ENCODE results near the gene NDUFA11.

NDUFA11 gene

DNA sequence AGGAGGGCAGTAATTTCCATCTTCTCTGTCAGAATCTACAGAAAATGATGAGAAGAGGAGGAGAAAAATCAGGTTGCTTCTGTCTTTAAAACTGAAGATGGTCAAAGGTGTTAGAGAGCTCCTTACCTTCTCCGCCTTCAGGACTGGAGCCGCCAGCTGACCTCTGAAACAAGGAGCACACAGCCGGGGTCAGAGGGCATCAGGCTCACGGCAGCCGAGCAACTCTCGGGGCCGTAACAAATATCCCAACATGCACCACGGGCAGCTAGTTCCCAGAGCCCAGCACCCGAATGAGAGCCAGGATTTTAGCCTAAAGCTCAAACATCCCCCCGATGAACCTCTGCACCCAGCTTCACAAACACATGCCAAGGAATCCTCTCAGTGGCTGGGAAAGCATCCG is 38.1 kb upstream of the NDUFA11 start:
- Histone ChIP-seq H3K27ac (ENCODE audit: low read length) (peak overlapping the region; percentile 14), H3K27me3 (ENCODE audit: low read depth, low read length) (no peaks in the 10 kb centered on the region), H3K36me3 (ENCODE audit: control insufficient read depth in 1 of 2, insufficient read depth in 2 of 2, low read length in 2 of 2) (peaks cover 21 to 24% of the 10 kb centered on the region in 2 donors), H3K4me3 (ENCODE audit: low read depth in 1 of 2, low read length in 2 of 2) (no peak overlapping the region), H3K9me3 (ENCODE audit: control insufficient read depth in 1 of 2, low read length in 2 of 2) (no peaks in the 10 kb centered on the region), H3K4me1 (ENCODE audit: control insufficient read depth in 1 of 2, insufficient read depth in 2 of 2, low read length in 2 of 2) (peaks cover 12 to 35% of the 10 kb centered on the region in 2 donors)

GRCh38 chr19:5940260-5941208 is 36.9 kb upstream of the NDUFA11 start:
- H3K4me1 ChIP-seq (ENCODE audit: control insufficient read depth in 1 of 2, insufficient read depth in 2 of 2, low read length in 2 of 2): peaks cover 12 to 32% of the 10 kb centered on the region in 2 donors
- peaks cover 21 to 33% of the 10 kb centered on the region in 2 donors for H3K36me3 ChIP-seq (ENCODE audit: control insufficient read depth in 1 of 2, insufficient read depth in 2 of 2, low read length in 2 of 2)
- no peaks in the 10 kb centered on the region for H3K9me3 ChIP-seq (ENCODE audit: control insufficient read depth in 1 of 2, low read length in 2 of 2)
- H3K4me3 ChIP-seq (ENCODE audit: low read depth in 1 of 2, low read length in 2 of 2): no peak overlapping the region
- H3K27ac ChIP-seq (ENCODE audit: low read length): no peak overlapping the region
- no peaks in the 10 kb centered on the region for H3K27me3 ChIP-seq (ENCODE audit: low read depth, low read length)

- no peak overlapping the region for H3K27ac ChIP-seq (ENCODE audit: low read length)
Measured at GRCh38 chr19:5937550-5937949, 34.0 kb upstream of the NDUFA11 start.

DNA sequence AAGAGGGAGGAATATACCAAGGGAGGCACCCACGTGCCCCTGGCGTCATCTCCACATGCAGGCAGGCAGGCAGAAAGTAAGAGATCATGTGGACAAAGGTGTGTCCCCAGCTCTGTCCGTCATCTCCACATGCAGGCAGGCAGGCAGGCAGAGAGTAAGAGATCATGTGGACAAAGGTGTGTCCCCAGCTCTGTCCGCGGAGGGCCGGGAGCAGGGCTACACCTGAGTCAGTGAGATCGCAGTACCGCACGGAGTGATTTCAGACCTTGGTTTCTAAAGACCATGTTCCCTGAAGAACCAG is 32.7 kb upstream of the NDUFA11 start:
- Histone ChIP-seq H3K9me3 (ENCODE audit: control insufficient read depth in 1 of 2, low read length in 2 of 2) (no peaks in the 10 kb centered on the region), H3K4me3 (ENCODE audit: low read depth in 1 of 2, low read length in 2 of 2) (no peak overlapping the region), H3K36me3 (ENCODE audit: control insufficient read depth in 1 of 2, insufficient read depth in 2 of 2, low read length in 2 of 2) (peaks cover 22 to 47% of the 10 kb centered on the region in 2 donors), H3K27ac (ENCODE audit: low read length) (no peak overlapping the region), H3K27me3 (ENCODE audit: low read depth, low read length) (no peaks in the 10 kb centered on the region), H3K4me1 (ENCODE audit: control insufficient read depth in 1 of 2, insufficient read depth in 2 of 2, low read length in 2 of 2) (peaks cover 5 to 45% of the 10 kb centered on the region in 2 donors)

More at GRCh38 chr19:5937550-5937949, 34.0 kb upstream of the NDUFA11 start:
- Histone ChIP-seq H3K4me3 (ENCODE audit: low read depth in 1 of 2, low read length in 2 of 2) (no peak overlapping the region), H3K36me3 (ENCODE audit: control insufficient read depth in 1 of 2, insufficient read depth in 2 of 2, low read length in 2 of 2) (peaks cover 21 to 39% of the 10 kb centered on the region in 2 donors), H3K4me1 (ENCODE audit: control insufficient read depth in 1 of 2, insufficient read depth in 2 of 2, low read length in 2 of 2) (peaks cover 8 to 45% of the 10 kb centered on the region in 2 donors), H3K9me3 (ENCODE audit: control insufficient read depth in 1 of 2, low read length in 2 of 2) (no peaks in the 10 kb centered on the region), H3K27me3 (ENCODE audit: low read depth, low read length) (no peaks in the 10 kb centered on the region)

- H3K4me1 ChIP-seq (ENCODE audit: control insufficient read depth in 1 of 2, insufficient read depth in 2 of 2, low read length in 2 of 2): peaks cover 3 to 49% of the 10 kb centered on the region in 2 donors
- H3K27ac ChIP-seq (ENCODE audit: low read length): no peak overlapping the region
- no peak overlapping the region for H3K4me3 ChIP-seq (ENCODE audit: low read depth in 1 of 2, low read length in 2 of 2)
- no peaks in the 10 kb centered on the region for H3K9me3 ChIP-seq (ENCODE audit: control insufficient read depth in 1 of 2, low read length in 2 of 2)
- peaks cover 22 to 48% of the 10 kb centered on the region in 2 donors for H3K36me3 ChIP-seq (ENCODE audit: control insufficient read depth in 1 of 2, insufficient read depth in 2 of 2, low read length in 2 of 2)
- no peaks in the 10 kb centered on the region for H3K27me3 ChIP-seq (ENCODE audit: low read depth, low read length)
Measured at GRCh38 chr19:5935473-5936291, 32.1 kb upstream of the NDUFA11 start.

GRCh38 chr19:5934774-5935472 is 31.3 kb upstream of the NDUFA11 start:
- Histone ChIP-seq H3K27ac (ENCODE audit: low read length) (peak overlapping the region; percentile 29), H3K4me1 (ENCODE audit: control insufficient read depth in 1 of 2, insufficient read depth in 2 of 2, low read length in 2 of 2) (peaks cover 3 to 49% of the 10 kb centered on the region in 2 donors), H3K36me3 (ENCODE audit: control insufficient read depth in 1 of 2, insufficient read depth in 2 of 2, low read length in 2 of 2) (peaks cover 22 to 47% of the 10 kb centered on the region in 2 donors), H3K27me3 (ENCODE audit: low read depth, low read length) (no peaks in the 10 kb centered on the region), H3K4me3 (ENCODE audit: low read depth in 1 of 2, low read length in 2 of 2) (no peak overlapping the region), H3K9me3 (ENCODE audit: control insufficient read depth in 1 of 2, low read length in 2 of 2) (no peaks in the 10 kb centered on the region)

DNA sequence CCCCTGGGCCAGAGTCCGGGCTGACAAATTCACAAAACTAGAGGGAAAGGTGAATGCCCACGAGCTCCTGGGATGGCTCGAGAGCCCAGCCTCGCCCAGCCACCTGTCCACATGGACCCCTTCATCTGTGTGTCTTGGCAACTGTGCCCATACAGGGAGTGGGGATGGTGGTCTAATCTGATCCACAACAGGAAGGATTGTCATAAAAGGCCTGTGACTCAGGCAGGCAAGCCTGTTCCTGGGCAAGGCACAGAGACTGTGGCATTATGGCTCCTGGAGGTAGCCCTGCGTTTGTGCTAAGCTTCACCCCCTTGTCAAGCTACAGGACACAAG is 30.4 kb upstream of the NDUFA11 start:
- H3K27me3 ChIP-seq (ENCODE audit: low read depth, low read length): no peaks in the 10 kb centered on the region
- no peaks in the 10 kb centered on the region for H3K9me3 ChIP-seq (ENCODE audit: control insufficient read depth in 1 of 2, low read length in 2 of 2)
- peak overlapping the region; percentile 39 for H3K27ac ChIP-seq (ENCODE audit: low read length)
- H3K4me1 ChIP-seq (ENCODE audit: control insufficient read depth in 1 of 2, insufficient read depth in 2 of 2, low read length in 2 of 2): peaks cover 3 to 49% of the 10 kb centered on the region in 2 donors
- no peak overlapping the region for H3K4me3 ChIP-seq (ENCODE audit: low read depth in 1 of 2, low read length in 2 of 2)
- H3K36me3 ChIP-seq (ENCODE audit: control insufficient read depth in 1 of 2, insufficient read depth in 2 of 2, low read length in 2 of 2): peaks cover 26 to 48% of the 10 kb centered on the region in 2 donors

GRCh38 chr19:5933391-5934068 is 29.9 kb upstream of the NDUFA11 start:
- peaks cover 31 to 53% of the 10 kb centered on the region in 2 donors for H3K36me3 ChIP-seq (ENCODE audit: control insufficient read depth in 1 of 2, insufficient read depth in 2 of 2, low read length in 2 of 2)
- H3K4me1 ChIP-seq (ENCODE audit: control insufficient read depth in 1 of 2, insufficient read depth in 2 of 2, low read length in 2 of 2): peaks cover 3 to 49% of the 10 kb centered on the region in 2 donors

DNA sequence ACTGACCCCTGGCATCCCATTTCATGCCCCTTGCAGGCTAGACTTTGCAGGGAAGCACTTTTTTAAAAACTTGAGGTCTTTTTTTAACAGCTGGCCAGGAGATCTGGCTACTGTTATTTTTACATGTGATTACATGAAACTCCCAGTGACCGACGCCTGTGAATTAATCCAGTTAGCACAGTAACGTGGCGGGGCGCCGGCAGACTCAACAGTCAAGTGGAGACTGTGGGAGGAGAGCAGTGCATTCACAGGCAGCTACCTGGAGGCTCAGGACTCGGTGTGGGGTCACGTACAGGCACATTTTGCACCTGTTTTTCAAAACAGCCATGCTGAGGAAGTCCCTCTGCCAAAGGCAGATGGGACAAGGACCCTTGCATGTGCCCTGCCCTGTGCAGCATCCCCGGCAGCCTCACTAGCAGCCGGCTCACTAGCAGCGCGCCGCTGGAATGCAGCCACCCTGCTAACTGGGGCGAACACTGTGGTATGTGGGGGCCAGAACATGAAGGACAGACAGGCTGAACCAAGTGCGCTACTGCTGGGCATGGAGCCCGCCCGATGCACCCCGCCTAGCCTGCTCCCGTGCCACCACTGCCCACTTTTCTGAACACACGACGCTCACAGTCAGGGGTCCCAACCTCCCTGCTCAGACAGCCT is 29.1 kb upstream of the NDUFA11 start:
- Histone ChIP-seq H3K27me3 (ENCODE audit: low read depth, low read length) (no peaks in the 10 kb centered on the region), H3K9me3 (ENCODE audit: control insufficient read depth in 1 of 2, low read length in 2 of 2) (no peaks in the 10 kb centered on the region), H3K4me1 (ENCODE audit: control insufficient read depth in 1 of 2, insufficient read depth in 2 of 2, low read length in 2 of 2) (peaks cover 3 to 56% of the 10 kb centered on the region in 2 donors), H3K4me3 (ENCODE audit: low read depth in 1 of 2, low read length in 2 of 2) (no peak overlapping the region), H3K36me3 (ENCODE audit: control insufficient read depth in 1 of 2, insufficient read depth in 2 of 2, low read length in 2 of 2) (peaks cover 38 to 56% of the 10 kb centered on the region in 2 donors), H3K27ac (ENCODE audit: low read length) (no peak overlapping the region)

More at GRCh38 chr19:5933391-5934068, 29.9 kb upstream of the NDUFA11 start:
- Histone ChIP-seq H3K27ac (ENCODE audit: low read length) (peak overlapping the region; percentile 39), H3K9me3 (ENCODE audit: control insufficient read depth in 1 of 2, low read length in 2 of 2) (no peaks in the 10 kb centered on the region), H3K4me3 (ENCODE audit: low read depth in 1 of 2, low read length in 2 of 2) (no peak overlapping the region), H3K27me3 (ENCODE audit: low read depth, low read length) (no peaks in the 10 kb centered on the region)

DNA sequence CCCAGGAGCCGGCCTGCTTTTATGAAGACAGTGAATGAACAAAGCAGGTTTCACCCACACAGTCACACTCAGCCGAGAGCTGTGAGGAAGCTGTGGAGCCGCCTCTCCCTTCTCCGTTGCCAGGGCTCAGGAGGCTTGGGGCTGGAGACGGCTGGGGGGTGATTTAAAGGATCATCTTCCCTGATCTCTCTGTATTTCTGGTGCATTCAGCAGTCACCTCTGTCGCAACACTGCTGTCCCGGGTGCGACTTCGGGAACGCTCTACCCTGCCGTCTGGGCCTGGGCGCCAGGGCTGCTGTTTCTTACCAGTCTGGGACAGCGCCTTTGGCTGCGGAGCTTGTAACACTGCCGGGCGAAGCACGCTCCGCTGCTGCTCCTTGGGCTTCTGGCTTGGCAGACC is 28.6 kb upstream of the NDUFA11 start:
- peaks cover 43 to 61% of the 10 kb centered on the region in 2 donors for H3K36me3 ChIP-seq (ENCODE audit: control insufficient read depth in 1 of 2, insufficient read depth in 2 of 2, low read length in 2 of 2)
- peaks cover 3 to 62% of the 10 kb centered on the region in 2 donors for H3K4me1 ChIP-seq (ENCODE audit: control insufficient read depth in 1 of 2, insufficient read depth in 2 of 2, low read length in 2 of 2)
- no peaks in the 10 kb centered on the region for H3K27me3 ChIP-seq (ENCODE audit: low read depth, low read length)

More for the DNA sequence above, 28.6 kb upstream of the NDUFA11 start:
- H3K4me3 ChIP-seq (ENCODE audit: low read depth in 1 of 2, low read length in 2 of 2): no peak overlapping the region
- H3K9me3 ChIP-seq (ENCODE audit: control insufficient read depth in 1 of 2, low read length in 2 of 2): no peaks in the 10 kb centered on the region
- no peak overlapping the region for H3K27ac ChIP-seq (ENCODE audit: low read length)

All from muscle layer of duodenum (tissue), 2 donors.